ENCODE measurements around the gene ITPR2. TPM values are rescaled to one million over a fixed set of nuclear protein-coding genes. Genes with fewer than 3 reads are reported as not detected.
"Not testable (repeated sequence)": the region's sequence is repeated elsewhere in the genome, so short reads cannot be mapped to it uniquely, and the experiment has no call there.

The ITPR2 gene
- total RNA-seq, 2 experiments from 2014 or later: 23.7 to 25.0 TPM

DNA sequence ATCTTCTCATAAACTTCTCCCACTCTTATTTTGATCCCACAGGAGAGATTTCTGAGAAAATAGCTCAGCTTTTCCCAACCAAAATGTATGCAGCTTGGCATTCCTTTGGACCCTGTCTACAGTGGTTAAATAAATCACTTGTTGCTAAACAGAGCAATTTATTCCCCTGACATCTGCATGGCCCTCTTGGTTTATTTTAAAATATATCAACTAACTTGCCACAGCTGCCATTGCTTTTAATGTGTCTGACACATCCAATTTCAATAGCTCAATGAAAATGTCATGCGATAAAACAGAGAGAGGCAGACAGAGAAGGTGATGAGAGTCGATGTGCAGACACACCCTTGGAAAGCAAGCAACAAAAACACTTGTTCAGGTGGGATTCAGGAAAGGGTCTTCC is 509.3 kb downstream of the ITPR2 start:
- H3K27me3 Mint-ChIP-seq: peaks cover 7% of the 10 kb centered on the region
- intact Hi-C loops (cut with micrococcal nuclease): no loop called here
- no peaks in the 10 kb centered on the region for H3K4me1 Mint-ChIP-seq (ENCODE audit: low read depth)
- no peaks in the 10 kb centered on the region for H3K36me3 Mint-ChIP-seq
- DNase-seq: no peak
- no peaks in the 10 kb centered on the region for H3K9me3 Mint-ChIP-seq
- H3K27ac Mint-ChIP-seq: no peak overlapping the region
- CTCF ChIA-PET: no interaction called here
- H3K4me3 Mint-ChIP-seq: no peak overlapping the region
- POLR2A ChIA-PET: no interaction called here

DNA sequence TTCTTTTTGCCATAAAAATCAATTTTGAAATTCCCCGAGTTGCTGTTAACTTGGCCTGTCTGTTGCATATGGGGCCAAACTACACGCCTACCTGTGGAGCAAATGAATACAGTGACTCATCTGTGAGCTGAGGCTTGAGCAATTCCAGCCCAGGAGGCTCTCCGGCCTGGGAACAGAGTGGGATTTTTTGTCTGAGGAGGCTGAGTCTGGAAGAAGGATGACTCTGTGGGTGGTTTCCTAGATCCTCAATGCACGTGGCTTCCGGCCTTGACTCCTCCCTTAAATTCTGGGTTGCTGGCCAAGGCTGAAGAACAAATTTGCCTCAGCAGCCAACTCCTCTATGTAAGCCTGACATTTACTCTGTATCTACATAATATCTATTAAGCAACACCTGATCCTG is 513.5 kb downstream of the ITPR2 start:
- DNase-seq: no peak
- intact Hi-C loops (cut with micrococcal nuclease): no loop called here
- POLR2A ChIA-PET: no interaction called here
- H3K27ac Mint-ChIP-seq: no peak overlapping the region
- peaks cover 13% of the 10 kb centered on the region for H3K27me3 Mint-ChIP-seq
- peaks cover 8% of the 10 kb centered on the region for H3K4me1 Mint-ChIP-seq (ENCODE audit: low read depth)
- H3K36me3 Mint-ChIP-seq: peaks cover 2% of the 10 kb centered on the region
- CTCF ChIA-PET: no interaction called here
- H3K4me3 Mint-ChIP-seq: no peak overlapping the region
- peaks cover 5% of the 10 kb centered on the region for H3K9me3 Mint-ChIP-seq

GRCh38 chr12:26318661-26319068 is 514.3 kb downstream of the ITPR2 start:
- ChIA-PET CTCF (interaction anchor here (1.5 kb wide), 1 partner anchor 11 kb away, joined by 3 read pairs; no protein-coding TSS in a partner anchor), POLR2A (no interaction called here)
- peaks cover 10% of the 10 kb centered on the region for H3K9me3 Mint-ChIP-seq
- H3K4me3 Mint-ChIP-seq: no peak overlapping the region
- peaks cover 13% of the 10 kb centered on the region for H3K27me3 Mint-ChIP-seq
- intact Hi-C loops (cut with micrococcal nuclease): loop anchor here (1.0 kb wide), 2 partner anchors 19 to 43 kb away; no protein-coding TSS in a partner anchor
- peak; percentile 20 for DNase-seq
- no peak overlapping the region for H3K27ac Mint-ChIP-seq
- H3K4me1 Mint-ChIP-seq (ENCODE audit: low read depth): peaks cover 8% of the 10 kb centered on the region
- peaks cover 2% of the 10 kb centered on the region for H3K36me3 Mint-ChIP-seq

DNA sequence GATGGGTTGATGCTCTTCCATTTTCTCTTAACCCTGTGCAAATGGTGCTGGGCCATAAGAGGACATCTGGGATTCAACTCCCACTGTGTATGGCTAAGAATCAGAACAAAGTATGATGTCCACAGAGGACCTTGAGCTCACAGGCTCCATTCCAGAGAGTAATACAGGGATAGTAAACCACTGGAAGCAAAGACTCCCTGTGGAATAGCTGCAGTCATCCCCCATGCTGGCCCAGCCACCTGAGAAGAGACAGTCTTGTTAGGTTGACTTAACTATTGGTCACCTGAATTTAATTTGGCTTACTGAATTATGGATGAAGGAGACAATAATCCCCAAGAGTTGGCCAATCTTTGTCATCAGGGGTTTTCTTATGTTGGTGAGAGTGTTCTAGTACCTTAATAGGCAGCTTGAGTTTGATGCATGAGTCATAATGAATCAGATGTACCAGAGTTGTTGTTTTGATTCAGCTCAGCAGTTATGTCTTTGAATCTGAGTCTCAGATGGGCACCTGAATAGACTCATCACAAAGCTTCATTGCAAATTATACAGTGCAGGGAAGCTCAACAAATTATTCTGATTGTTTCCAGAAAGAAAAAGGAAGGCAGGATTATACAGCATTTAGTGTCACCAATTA is 514.9 kb downstream of the ITPR2 start:
- Mint-ChIP-seq H3K27me3 (peaks cover 18% of the 10 kb centered on the region), H3K4me1 (ENCODE audit: low read depth) (peaks cover 8% of the 10 kb centered on the region), H3K36me3 (peaks cover 2% of the 10 kb centered on the region), H3K9me3 (peaks cover 16% of the 10 kb centered on the region), H3K4me3 (no peak overlapping the region), H3K27ac (no peak overlapping the region)
- CTCF ChIA-PET: interaction anchor here (1.5 kb wide), 1 partner anchor 12 kb away, joined by 3 read pairs; no protein-coding TSS in a partner anchor
- POLR2A ChIA-PET: no interaction called here
- intact Hi-C loops (cut with micrococcal nuclease): loop anchor here (1.0 kb wide), 2 partner anchors 19 to 43 kb away; no protein-coding TSS in a partner anchor
- DNase-seq: no peak

DNA sequence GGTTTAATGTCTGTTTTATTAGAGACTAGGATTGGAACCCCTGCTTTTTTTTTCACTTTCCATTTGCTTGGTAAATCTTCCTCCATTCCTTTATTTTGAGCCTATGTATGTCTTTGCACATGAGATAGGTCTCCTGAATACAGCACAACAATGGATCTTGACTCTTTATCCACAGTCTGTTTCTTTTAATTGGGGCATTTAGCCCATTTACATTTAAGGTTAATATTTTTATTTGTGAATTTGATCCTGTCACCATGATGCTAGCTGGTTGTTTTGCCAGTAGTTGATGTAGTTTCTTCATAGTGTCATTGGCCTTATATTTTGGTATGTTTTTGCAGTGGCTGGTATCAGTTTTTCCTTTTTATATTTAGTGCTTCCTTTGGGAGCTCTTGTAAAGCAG is 518.9 kb downstream of the ITPR2 start:
- not testable (repeated sequence) for H3K4me1 Mint-ChIP-seq (ENCODE audit: low read depth)

DNA sequence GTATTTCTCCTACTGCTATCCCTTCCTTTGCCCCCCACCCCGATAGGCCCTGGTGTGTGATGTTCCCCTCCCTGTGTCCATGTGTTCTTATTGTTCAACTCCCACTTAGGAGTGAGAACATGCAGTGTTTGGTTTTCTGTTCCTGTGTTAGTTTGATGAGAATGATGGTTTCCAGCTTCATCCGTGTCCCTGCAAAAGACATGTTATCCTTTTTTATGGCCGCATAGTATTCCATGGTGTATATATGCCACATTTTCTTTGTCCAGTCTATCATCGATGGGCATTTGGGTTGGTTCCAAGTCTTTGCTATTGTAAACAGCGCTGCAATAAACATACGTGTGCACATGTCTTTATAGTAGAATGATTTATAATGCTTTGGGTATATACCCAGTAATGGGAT is 522.5 kb downstream of the ITPR2 start:
- CTCF ChIA-PET, H3K36me3 Mint-ChIP-seq, H3K4me3 Mint-ChIP-seq: not testable (repeated sequence)

More for the DNA sequence above, 518.9 kb downstream of the ITPR2 start:
- H3K27ac Mint-ChIP-seq; DNase-seq; intact Hi-C loops (cut with micrococcal nuclease); POLR2A ChIA-PET; H3K4me3 Mint-ChIP-seq; H3K36me3 Mint-ChIP-seq: not testable (repeated sequence)
- peaks cover 16% of the 10 kb centered on the region for H3K27me3 Mint-ChIP-seq
- CTCF ChIA-PET: interaction anchor here (1.0 kb wide), 1 partner anchor 388 kb away, joined by 3 read pairs; no protein-coding TSS in a partner anchor
- peaks cover 33% of the 10 kb centered on the region for H3K9me3 Mint-ChIP-seq

DNA sequence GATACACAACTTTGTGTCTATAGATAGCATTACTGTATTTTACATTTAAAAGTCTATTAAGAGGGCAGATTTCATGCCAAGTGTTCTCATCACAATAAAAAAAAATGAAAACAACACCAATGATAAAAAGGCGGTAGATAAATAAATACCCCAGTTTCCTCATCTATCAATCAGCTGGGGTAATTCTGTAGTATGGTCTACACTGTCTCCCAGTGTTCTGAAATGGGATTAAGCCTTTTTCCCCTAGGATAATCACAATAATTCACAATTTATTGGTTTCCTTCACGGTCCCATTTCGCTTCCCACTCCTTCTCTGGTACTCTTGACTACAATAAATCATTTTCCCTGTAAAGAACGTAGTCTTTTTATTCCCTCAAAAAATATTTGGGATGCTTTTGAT is 523.4 kb downstream of the ITPR2 start:
- intact Hi-C loops (cut with micrococcal nuclease): no loop called here
- DNase-seq: no peak
- no peaks in the 10 kb centered on the region for H3K4me1 Mint-ChIP-seq (ENCODE audit: low read depth)
- peaks cover 31% of the 10 kb centered on the region for H3K9me3 Mint-ChIP-seq
- peaks cover 15% of the 10 kb centered on the region for H3K27me3 Mint-ChIP-seq
- ChIA-PET CTCF (no interaction called here), POLR2A (no interaction called here)
- H3K27ac Mint-ChIP-seq: no peak overlapping the region
- no peak overlapping the region for H3K4me3 Mint-ChIP-seq
- H3K36me3 Mint-ChIP-seq: no peaks in the 10 kb centered on the region

More for the DNA sequence above, 522.5 kb downstream of the ITPR2 start:
- H3K4me1 Mint-ChIP-seq (ENCODE audit: low read depth); H3K27ac Mint-ChIP-seq; intact Hi-C loops (cut with micrococcal nuclease); POLR2A ChIA-PET; DNase-seq: not testable (repeated sequence)
- H3K27me3 Mint-ChIP-seq: peaks cover 14% of the 10 kb centered on the region
- peaks cover 35% of the 10 kb centered on the region for H3K9me3 Mint-ChIP-seq

- CTCF ChIA-PET: no interaction called here
- POLR2A ChIA-PET: no interaction called here
- intact Hi-C loops (cut with micrococcal nuclease): no loop called here
Measured at GRCh38 chr12:26304273-26304672, 528.7 kb downstream of the ITPR2 start.

DNA sequence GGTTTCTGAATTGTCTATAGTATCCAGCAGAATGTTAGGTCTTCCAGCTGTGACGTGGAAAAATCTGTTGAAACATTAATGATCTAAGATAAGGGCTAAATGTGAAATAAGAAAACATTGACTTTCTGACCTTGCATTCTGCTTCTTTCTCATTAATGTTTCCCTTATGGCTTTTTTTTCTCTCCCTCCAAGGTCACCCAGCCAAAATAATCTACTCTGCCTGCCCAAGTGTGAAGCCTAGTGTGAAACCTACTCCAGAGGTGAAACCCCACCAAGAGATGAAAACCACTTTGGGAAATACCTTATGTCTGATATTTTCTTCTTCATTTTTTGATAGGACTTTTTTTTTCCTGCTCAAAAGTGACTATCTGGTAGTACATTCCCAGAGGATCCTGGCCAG is 529.6 kb downstream of the ITPR2 start:
- POLR2A ChIA-PET: no interaction called here
- Mint-ChIP-seq H3K36me3 (no peaks in the 10 kb centered on the region), H3K4me3 (no peak overlapping the region), H3K27ac (no peak overlapping the region), H3K27me3 (peaks cover 5% of the 10 kb centered on the region), H3K4me1 (ENCODE audit: low read depth) (peaks cover 14% of the 10 kb centered on the region), H3K9me3 (peaks cover 2% of the 10 kb centered on the region)
- no peak for DNase-seq
- intact Hi-C loops (cut with micrococcal nuclease): no loop called here
- CTCF ChIA-PET: no interaction called here

More at GRCh38 chr12:26304273-26304672, 528.7 kb downstream of the ITPR2 start:
- Mint-ChIP-seq H3K4me3 (no peak overlapping the region), H3K27ac (no peak overlapping the region), H3K9me3 (peaks cover 2% of the 10 kb centered on the region), H3K4me1 (ENCODE audit: low read depth) (peaks cover 5% of the 10 kb centered on the region), H3K36me3 (no peaks in the 10 kb centered on the region), H3K27me3 (peaks cover 5% of the 10 kb centered on the region)
- DNase-seq: no peak

DNA sequence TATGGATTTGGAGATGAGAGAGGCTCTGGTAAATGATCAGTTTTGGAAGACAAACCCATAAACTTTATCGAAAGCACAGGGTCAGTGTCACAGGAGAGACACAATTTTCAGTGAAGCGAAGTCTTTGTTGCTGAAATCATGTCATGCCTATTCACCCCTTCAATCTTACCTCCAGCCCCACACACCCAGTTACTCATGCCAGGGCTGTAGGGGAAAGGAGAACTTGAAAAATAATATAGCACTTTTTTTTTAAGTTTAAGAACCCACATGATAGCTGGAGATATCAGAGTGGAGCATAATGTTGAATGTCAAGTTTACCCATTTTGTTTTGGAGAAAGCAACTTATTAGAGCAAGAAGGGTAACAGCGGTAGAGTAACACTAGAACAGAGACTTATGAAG is 530.2 kb downstream of the ITPR2 start:
- Mint-ChIP-seq H3K4me1 (ENCODE audit: low read depth) (peaks cover 20% of the 10 kb centered on the region), H3K4me3 (no peak overlapping the region), H3K9me3 (peaks cover 2% of the 10 kb centered on the region), H3K27me3 (peaks cover 5% of the 10 kb centered on the region), H3K36me3 (no peaks in the 10 kb centered on the region), H3K27ac (no peak overlapping the region)
- ChIA-PET CTCF (no interaction called here), POLR2A (no interaction called here)
- no peak for DNase-seq
- intact Hi-C loops (cut with micrococcal nuclease): no loop called here

- H3K4me3 Mint-ChIP-seq: no peak overlapping the region
- CTCF ChIA-PET: no interaction called here
Measured at GRCh38 chr12:26299751-26300150, 533.2 kb downstream of the ITPR2 start.

DNA sequence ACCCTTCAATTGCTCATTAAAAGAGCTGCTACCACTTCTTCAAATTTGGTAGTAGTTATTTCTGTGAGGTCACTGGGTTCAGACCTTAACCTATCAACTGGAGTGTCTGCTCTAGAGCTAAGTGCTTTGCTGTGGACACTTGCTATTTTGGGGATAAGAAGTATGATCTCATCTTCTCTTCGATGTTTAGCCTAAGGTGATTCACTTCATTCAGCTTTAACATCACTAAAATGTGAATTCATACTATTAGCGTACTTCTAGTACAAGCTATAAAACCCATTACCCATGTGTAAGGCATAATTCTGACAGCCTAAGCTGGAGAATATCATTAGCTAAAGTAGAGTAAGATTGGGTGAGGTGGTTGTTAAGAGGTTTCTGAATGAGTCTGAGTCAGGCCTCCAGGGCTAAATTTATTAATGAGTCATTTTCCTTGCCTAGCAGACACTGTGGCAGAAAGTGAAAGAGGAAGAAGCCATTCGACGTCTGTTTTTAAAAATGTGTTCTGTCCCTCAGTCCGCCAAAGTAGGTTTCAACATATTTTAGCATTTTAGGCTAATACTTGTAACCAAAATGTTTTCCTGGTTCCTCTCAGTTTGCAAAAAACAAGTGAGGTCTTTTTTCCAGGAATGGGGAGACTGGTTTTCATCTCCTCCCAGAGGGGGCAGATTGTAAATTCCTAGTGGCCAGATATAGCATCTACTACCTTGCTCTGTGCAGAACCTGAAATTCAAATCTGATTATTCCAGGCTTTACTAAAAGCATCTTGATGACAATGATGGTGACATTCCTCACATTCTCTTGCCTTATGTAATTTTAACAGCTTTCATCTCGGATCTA is 534.0 kb downstream of the ITPR2 start:
- Mint-ChIP-seq H3K36me3 (no peaks in the 10 kb centered on the region), H3K27ac (no peak overlapping the region), H3K27me3 (no peaks in the 10 kb centered on the region), H3K9me3 (no peaks in the 10 kb centered on the region), H3K4me3 (no peak overlapping the region), H3K4me1 (ENCODE audit: low read depth) (peaks cover 23% of the 10 kb centered on the region)
- CTCF ChIA-PET: no interaction called here
- no peak for DNase-seq
- POLR2A ChIA-PET: no interaction called here
- intact Hi-C loops (cut with micrococcal nuclease): loop anchor here (1.0 to 10.0 kb wide), 3 partner anchors 19 to 176 kb away; no protein-coding TSS in a partner anchor

More at GRCh38 chr12:26299751-26300150, 533.2 kb downstream of the ITPR2 start:
- H3K27ac Mint-ChIP-seq: no peak overlapping the region
- intact Hi-C loops (cut with micrococcal nuclease): loop anchor here (1.0 to 10.0 kb wide), 3 partner anchors 19 to 175 kb away; no protein-coding TSS in a partner anchor
- H3K4me1 Mint-ChIP-seq (ENCODE audit: low read depth): peaks cover 23% of the 10 kb centered on the region
- POLR2A ChIA-PET: no interaction called here
- DNase-seq: no peak
- H3K36me3 Mint-ChIP-seq: no peaks in the 10 kb centered on the region
- H3K27me3 Mint-ChIP-seq: peaks cover under 1% of the 10 kb centered on the region
- H3K9me3 Mint-ChIP-seq: no peaks in the 10 kb centered on the region
